ENCODE measurements around the gene TRAF1. TPM values are rescaled to one million over a fixed set of nuclear protein-coding genes. Genes with fewer than 3 reads are reported as not detected.

Gene TRAF1
- total and polyA plus RNA-seq, 10 of the 15 experiments (the other 5 are each of a cell fraction or from before 2014, with no cell fraction given): 13.8 to 163 (median 128) TPM

DNA sequence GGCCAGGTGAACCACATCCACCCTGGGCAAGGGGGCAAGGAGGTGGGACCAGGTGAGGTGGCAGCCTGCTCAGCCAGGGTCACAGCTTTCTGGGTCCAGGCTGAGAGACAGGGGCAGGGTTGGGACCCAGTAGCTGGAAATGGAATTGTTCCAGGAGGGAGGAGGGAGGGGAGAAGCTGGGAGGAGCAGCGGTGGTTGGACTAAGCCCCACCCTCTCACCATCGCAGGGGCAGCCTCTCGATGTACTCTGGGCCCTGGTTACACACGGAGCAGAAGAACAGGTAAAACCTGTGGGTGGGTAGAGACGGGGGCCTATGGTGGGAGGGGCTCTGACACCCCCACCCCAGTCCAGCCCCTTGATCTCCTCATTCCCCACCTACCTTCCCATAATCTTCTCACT, 60.8 kb downstream of the TRAF1 start (continued):
- TF ChIP-seq ZNF274 (IDR thresholded peaks at IDR 0.05; ENCODE audit: insufficient read depth, insufficient read length): no peak

DNA sequence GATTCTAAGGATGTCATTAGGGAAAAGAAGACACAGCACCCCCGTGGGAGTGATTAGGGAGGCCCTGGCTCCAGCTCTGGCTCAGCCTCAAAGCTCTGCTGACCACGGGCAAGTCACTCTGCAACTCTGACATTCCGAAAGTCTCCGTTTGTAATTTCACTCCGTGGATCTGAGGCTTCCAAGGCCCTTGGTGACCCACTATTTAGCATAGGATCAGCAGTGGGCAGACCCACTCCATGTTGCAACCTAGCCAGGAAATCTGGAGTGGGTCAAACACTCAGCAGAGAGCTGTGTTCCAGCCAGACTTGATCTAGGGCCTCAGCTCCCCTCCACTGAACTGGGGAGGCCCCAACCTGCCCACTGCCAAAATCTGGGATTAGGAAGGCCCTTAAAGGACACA, 61.4 kb downstream of the TRAF1 start:
- Histone ChIP-seq H3K79me2 (ENCODE audit: control insufficient read depth, insufficient read depth, low read length) (no peaks in the 10 kb centered on the region; the same call in none of the 2 replicates), H3K27ac (ENCODE audit: control insufficient read depth, insufficient read depth) (no peak overlapping the region), H3K36me3 (ENCODE audit: control insufficient read depth in 2 of 2, insufficient read depth in 2 of 2, low read length in 1 of 2) (peaks cover 21 to 49% of the 10 kb centered on the region in 2 experiments), H2AFZ (ENCODE audit: control insufficient read depth, low read depth, low read length) (no peak overlapping the region), H3K27me3 (replicated peaks in 1 of 2; ENCODE audit: control insufficient read depth in 2 of 2, insufficient read depth in 2 of 2, low read length in 1 of 2) (no peaks in the 10 kb centered on the region), H3K9ac (ENCODE audit: control insufficient read depth, insufficient read depth, low read length) (no peak overlapping the region), H3K4me3 (no peak overlapping the region), H3K4me2 (ENCODE audit: control insufficient read depth, insufficient read depth) (no peak overlapping the region), H4K20me1 (ENCODE audit: control insufficient read depth, insufficient read depth) (no peaks in the 10 kb centered on the region), H3K4me1 (ENCODE audit: control insufficient read depth, insufficient read depth, low read length) (peaks cover 9% of the 10 kb centered on the region), H3K9me3 (replicated peaks; ENCODE audit: control insufficient read depth, insufficient read depth, low read length) (no peaks in the 10 kb centered on the region)
- BruUV-seq (replicated peaks): no TSS peak
- in situ Hi-C loops (cut with MboI): no loop called here
- TF ChIP-seq, protein P1, sequence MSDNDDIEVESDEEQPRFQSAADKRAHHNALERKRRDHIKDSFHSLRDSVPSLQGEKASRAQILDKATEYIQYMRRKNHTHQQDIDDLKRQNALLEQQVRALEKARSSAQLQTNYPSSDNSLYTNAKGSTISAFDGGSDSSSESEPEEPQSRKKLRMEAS (IDR thresholded peaks at IDR 0.05; ENCODE audit: low read depth, low read length): no peak
- TF ChIP-seq CBX3 (IDR thresholded peaks at IDR 0.05; ENCODE audit: borderline replicate concordance, low read depth) (no peak), MEF2A (IDR thresholded peaks at IDR 0.05; ENCODE audit: insufficient read depth, low read depth, low read length) (no peak), NR2C1 (IDR thresholded peaks at IDR 0.05) (no peak), NBN (IDR thresholded peaks at IDR 0.05) (no peak), ASH2L (IDR thresholded peaks at IDR 0.05; ENCODE audit: borderline replicate concordance, low read depth) (no peak)
- TF ChIP-seq, protein P2, sequence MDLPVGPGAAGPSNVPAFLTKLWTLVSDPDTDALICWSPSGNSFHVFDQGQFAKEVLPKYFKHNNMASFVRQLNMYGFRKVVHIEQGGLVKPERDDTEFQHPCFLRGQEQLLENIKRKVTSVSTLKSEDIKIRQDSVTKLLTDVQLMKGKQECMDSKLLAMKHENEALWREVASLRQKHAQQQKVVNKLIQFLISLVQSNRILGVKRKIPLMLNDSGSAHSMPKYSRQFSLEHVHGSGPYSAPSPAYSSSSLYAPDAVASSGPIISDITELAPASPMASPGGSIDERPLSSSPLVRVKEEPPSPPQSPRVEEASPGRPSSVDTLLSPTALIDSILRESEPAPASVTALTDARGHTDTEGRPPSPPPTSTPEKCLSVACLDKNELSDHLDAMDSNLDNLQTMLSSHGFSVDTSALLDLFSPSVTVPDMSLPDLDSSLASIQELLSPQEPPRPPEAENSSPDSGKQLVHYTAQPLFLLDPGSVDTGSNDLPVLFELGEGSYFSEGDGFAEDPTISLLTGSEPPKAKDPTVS (IDR thresholded peaks at IDR 0.05; ENCODE audit: low read depth, low read length): no peak
- ATAC-seq (no peak), FAIRE-seq (no peak), DNase-seq (ENCODE audit: low read depth, low spot score) (no peak)
- ChIA-PET CTCF (interaction anchor here (6.0 kb wide), 1 partner anchor 73 kb away, joined by 70 read pairs; no protein-coding TSS in a partner anchor), RAD21 (ENCODE audit: unreplicated experiment) (no interaction called here), SMC1A (ENCODE audit: uncharacterized antibody, unreplicated experiment) (no interaction called here), POLR2A (no interaction called here)
- WGBS (ENCODE audit: insufficient coverage, insufficient replicate concordance, low lambda C conversion rate, missing lambda C conversion rate): 92% methylated on average over 5 of the region's 5 CpGs
- intact Hi-C loops (cut with micrococcal nuclease; ENCODE audit: unreplicated experiment): no loop called here
